Gastrocnemius medialis (tissue), 4 donors: ENCODE results near the gene RIPOR3. TPM values are rescaled to one million over a fixed set of nuclear protein-coding genes. Genes with fewer than 3 reads are reported as not detected.

Source experiments
- ATAC-seq, 2 donors: fragments of 150-250 bp; one replicate each; pipeline ENCODE4 v1.9.1; 2016
- DNase-seq, 2 donors: peaks; one replicate each; pipeline ENCODE4 v3.0.0-alpha.2; 2019
- H3K27ac ChIP-seq, 4 donors: fragments of 200-600 bp; sonication (generic); 1 replicate in 1 of 4; 2 replicates in 3 of 4; pipeline ENCODE4 v1.5.1; 2016 to 2018; ENCODE audit warnings: mild to moderate bottlenecking in 2 of 4, moderate library complexity in 1 of 4
- H3K27me3 ChIP-seq, 3 donors: fragments of 200-600 bp; sonication (generic) in 2 of 3; 1 replicate in 1 of 3; 2 replicates in 2 of 3; pipeline versions ENCODE4 v1.5.1 to v1.6.0; 2016 to 2019; ENCODE audit warnings: mild to moderate bottlenecking in 1 of 3, moderate library complexity in 1 of 3
- H3K36me3 ChIP-seq, 2 donors: fragments of 200-600 bp; sonication (generic) in 1 of 2; one replicate each; pipeline ENCODE4 v1.5.1; 2017 to 2018
- H3K4me1 ChIP-seq, 2 donors: fragments of 200-600 bp; sonication (generic) in 1 of 2; one replicate each; pipeline ENCODE4 v1.5.1; 2016 to 2017; ENCODE audit warnings: mild to moderate bottlenecking in 2 of 2
- H3K4me3 ChIP-seq, 4 donors: fragments of 200-600 bp; sonication (generic) in 3 of 4; 1 replicate in 1 of 4; 2 replicates in 3 of 4; pipeline ENCODE4 v1.5.1; 2016 to 2019; ENCODE audit warnings: mild to moderate bottlenecking in 2 of 4
- H3K9me3 ChIP-seq, 3 donors: fragments of 200-600 bp; sonication (generic) in 2 of 3; 1 replicate in 1 of 3; 2 replicates in 2 of 3; pipeline ENCODE4 v1.5.1; 2016 to 2019
- POLR2A ChIP-seq, 2 donors: fragments of 450-650 bp; IDR thresholded peaks; one replicate each; pipeline ENCODE4 v1.6.1; 2017; ENCODE audit warnings: antibody characterized with exemption in 2 of 2, mild to moderate bottlenecking in 2 of 2, moderate library complexity in 2 of 2
- in situ Hi-C, 4 donors: fragments of 200-750 bp; cut with MboI; loops; one replicate each; pipeline versions ENCODE4 v1.15.0 to v1.8.0; 2017; ENCODE audit warnings: low sequenced_read_pairs in 4 of 4
- intact Hi-C: fragments of 100-400 bp; cut with DNase I; formaldehyde crosslinking; loops from one replicate; pipeline ENCODE4 v1.15.1; 2023; ENCODE audit warnings: low total_unique reads
- total RNA-seq, 4 donors: library from RNA; depleted of rRNA; stranded (reverse); fragments of >200 nt; gene quantifications; one replicate each; pipeline versions ENCODE4 v1.1.0 to v1.2.3, GENCODE V29; 2016
- TF ChIP-seq, protein P1 (sequence below), 5 experiments: fragments of 450-650 bp in 3 of 5; fragments of 200-600 bp in 2 of 5; sonication (generic) in 2 of 5; IDR thresholded peaks in 4 of 5; conservative IDR thresholded peaks in 1 of 5; 1 replicate in 4 of 5; 2 replicates in 1 of 5; pipeline ENCODE4 v1.5.1; 2016 to 2019; ENCODE audit warnings: antibody characterized with exemption in 5 of 5, mild to moderate bottlenecking in 3 of 5, moderate library complexity in 3 of 5

RIPOR3 gene
- total RNA-seq, 4 donors from 2014 or later: 5.3 to 12.5 (median 8.2) TPM

DNA sequence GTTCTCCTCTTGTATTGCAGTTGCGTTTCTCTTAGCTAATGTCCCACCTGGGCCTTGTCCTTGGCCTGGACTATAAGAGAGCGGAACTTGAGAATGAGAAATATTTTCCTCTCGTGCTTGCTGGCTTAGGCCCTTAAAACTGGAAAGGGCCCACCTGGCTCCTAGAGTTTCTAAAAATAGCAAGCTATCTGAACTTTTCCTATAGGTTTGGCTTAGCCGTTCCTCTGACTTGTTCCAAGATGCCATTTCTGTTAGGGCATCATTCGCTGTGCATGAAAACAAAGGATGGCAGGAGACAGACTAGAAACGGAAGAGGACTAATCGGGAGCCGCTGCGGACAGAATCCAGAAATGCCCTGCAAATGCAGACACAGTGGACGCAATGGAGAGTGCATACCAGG lies 4.5 kb downstream of the RIPOR3 start:
- Histone ChIP-seq H3K9me3 (no peaks in the 10 kb centered on the region), H3K4me3 (no peak overlapping the region), H3K27ac (peak overlapping the region; percentile 16 to 39 (median 27)), H3K36me3 (no peaks in the 10 kb centered on the region), H3K27me3 (no peaks in the 10 kb centered on the region), H3K4me1 (peaks cover 7 to 12% of the 10 kb centered on the region in 2 donors)
- TF ChIP-seq POLR2A (IDR thresholded peaks at IDR 0.05): no peak
- TF ChIP-seq, protein P1, sequence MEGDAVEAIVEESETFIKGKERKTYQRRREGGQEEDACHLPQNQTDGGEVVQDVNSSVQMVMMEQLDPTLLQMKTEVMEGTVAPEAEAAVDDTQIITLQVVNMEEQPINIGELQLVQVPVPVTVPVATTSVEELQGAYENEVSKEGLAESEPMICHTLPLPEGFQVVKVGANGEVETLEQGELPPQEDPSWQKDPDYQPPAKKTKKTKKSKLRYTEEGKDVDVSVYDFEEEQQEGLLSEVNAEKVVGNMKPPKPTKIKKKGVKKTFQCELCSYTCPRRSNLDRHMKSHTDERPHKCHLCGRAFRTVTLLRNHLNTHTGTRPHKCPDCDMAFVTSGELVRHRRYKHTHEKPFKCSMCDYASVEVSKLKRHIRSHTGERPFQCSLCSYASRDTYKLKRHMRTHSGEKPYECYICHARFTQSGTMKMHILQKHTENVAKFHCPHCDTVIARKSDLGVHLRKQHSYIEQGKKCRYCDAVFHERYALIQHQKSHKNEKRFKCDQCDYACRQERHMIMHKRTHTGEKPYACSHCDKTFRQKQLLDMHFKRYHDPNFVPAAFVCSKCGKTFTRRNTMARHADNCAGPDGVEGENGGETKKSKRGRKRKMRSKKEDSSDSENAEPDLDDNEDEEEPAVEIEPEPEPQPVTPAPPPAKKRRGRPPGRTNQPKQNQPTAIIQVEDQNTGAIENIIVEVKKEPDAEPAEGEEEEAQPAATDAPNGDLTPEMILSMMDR (IDR thresholded peaks at IDR 0.05 in 4 of 5, conservative IDR thresholded peaks at IDR 0.05 in 1 of 5): no peak
- DNase-seq: no peak
- intact Hi-C loops: no loop called here
- in situ Hi-C loops: no loop called here
- peak in 1 of 2 donors; percentile 48 for ATAC-seq

DNA sequence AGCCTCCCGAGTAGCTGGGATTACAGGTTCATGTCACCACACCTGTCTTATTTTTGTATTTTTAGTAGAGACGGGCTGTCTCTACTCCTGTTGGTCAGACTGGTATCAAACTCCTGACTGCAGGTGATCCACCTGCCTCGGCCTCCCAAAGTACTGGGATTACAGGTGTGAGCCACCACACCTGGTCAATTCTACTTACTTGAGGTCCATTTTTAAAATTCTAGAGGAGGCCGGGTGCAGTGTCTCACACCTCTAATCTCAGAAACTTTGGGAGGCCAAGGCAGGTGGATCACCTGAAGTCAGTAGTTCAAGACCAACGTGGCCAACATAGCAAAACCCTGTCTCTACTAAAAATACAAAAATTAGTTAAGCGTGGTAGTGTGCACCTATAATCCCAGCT lies 7.8 kb downstream of the RIPOR3 start:
- DNase-seq: no peak
- no peaks in the 10 kb centered on the region for H3K27me3 ChIP-seq
- in situ Hi-C loops: no loop called here
- no peaks in the 10 kb centered on the region for H3K9me3 ChIP-seq
- TF ChIP-seq POLR2A (IDR thresholded peaks at IDR 0.05): no peak
- TF ChIP-seq, protein P1 (IDR thresholded peaks at IDR 0.05 in 4 of 5, conservative IDR thresholded peaks at IDR 0.05 in 1 of 5): no peak
- no peak overlapping the region for H3K27ac ChIP-seq
- no peak overlapping the region for H3K4me3 ChIP-seq
- peaks cover 13 to 17% of the 10 kb centered on the region in 2 donors for H3K4me1 ChIP-seq
- no peaks in the 10 kb centered on the region for H3K36me3 ChIP-seq
- intact Hi-C loops: no loop called here
- ATAC-seq: no peak

DNA sequence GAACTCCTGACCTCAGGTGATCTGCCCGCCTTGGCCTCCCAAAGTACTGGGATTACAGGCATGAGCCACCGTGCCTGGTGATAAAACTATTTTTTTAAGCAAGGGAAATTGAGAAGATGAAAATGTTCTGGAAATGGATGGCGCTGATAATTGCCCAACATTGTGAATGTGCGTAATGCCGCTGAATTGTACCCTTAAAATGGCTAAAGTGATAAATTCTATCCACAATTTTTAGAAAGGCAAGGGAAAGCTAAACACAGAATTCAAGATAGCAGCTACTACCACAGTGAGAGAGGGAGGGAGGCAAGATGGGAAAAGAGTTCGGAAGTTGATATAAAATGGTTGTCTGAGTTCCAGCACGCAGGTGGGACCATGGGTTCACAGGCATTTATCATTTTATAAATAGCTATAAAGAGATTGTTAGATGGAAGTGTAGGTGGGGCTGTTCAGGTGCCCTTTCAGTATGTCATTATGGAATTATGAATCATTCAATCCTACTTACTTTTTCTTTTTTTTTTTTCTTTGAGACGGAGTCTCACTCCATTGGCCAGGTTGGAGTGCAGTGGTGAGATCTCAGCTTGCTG lies 8.3 kb downstream of the RIPOR3 start:
- DNase-seq (no peak), ATAC-seq (no peak)
- Histone ChIP-seq H3K27me3 (no peaks in the 10 kb centered on the region), H3K4me3 (no peak overlapping the region), H3K36me3 (no peaks in the 10 kb centered on the region), H3K4me1 (peaks cover 17% of the 10 kb centered on the region in 2 donors), H3K9me3 (no peaks in the 10 kb centered on the region), H3K27ac (no peak overlapping the region)
- in situ Hi-C loops (no loop called here), intact Hi-C loops (no loop called here)
- TF ChIP-seq, protein P1 (IDR thresholded peaks at IDR 0.05 in 4 of 5, conservative IDR thresholded peaks at IDR 0.05 in 1 of 5): no peak
- no peak for TF ChIP-seq POLR2A (IDR thresholded peaks at IDR 0.05)

DNA sequence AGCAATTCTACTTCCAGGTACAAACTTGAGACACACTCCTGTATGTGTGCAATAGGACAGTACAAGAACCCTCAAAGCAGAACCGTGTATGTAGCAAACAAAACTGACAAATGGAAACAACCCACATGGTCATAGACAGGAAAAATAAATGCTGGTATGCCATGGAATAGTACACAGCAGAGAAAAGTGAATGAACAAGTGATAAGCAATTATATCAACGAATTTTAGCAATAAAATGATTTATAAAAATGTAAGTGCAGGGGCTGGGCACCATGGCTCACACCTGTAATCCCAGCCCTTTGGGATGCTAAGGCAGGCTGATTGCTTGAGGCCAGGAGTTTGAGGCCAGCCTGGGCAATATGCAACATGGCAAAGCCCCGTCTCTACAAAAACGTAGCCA lies 9.3 kb downstream of the RIPOR3 start:
- no peak for TF ChIP-seq POLR2A (IDR thresholded peaks at IDR 0.05)
- TF ChIP-seq, protein P1 (IDR thresholded peaks at IDR 0.05 in 4 of 5, conservative IDR thresholded peaks at IDR 0.05 in 1 of 5): no peak
- in situ Hi-C loops: no loop called here
- Histone ChIP-seq H3K27ac (no peak overlapping the region), H3K27me3 (no peaks in the 10 kb centered on the region), H3K9me3 (no peaks in the 10 kb centered on the region), H3K36me3 (no peaks in the 10 kb centered on the region), H3K4me1 (peaks cover 12 to 14% of the 10 kb centered on the region in 2 donors), H3K4me3 (no peak overlapping the region)
- DNase-seq: no peak
- no peak for ATAC-seq
- intact Hi-C loops: no loop called here
